ENCODE data around the gene GPR153. TPM values are rescaled to one million over a fixed set of nuclear protein-coding genes. Genes with fewer than 3 reads are reported as not detected.
A peak's percentile ranks its signal among the peaks of the same experiment; 100 is the strongest.

The GPR153 gene
- total and polyA plus RNA-seq, 4 donors, result 0.37 to 5.9 (median 2.7) TPM

DNA sequence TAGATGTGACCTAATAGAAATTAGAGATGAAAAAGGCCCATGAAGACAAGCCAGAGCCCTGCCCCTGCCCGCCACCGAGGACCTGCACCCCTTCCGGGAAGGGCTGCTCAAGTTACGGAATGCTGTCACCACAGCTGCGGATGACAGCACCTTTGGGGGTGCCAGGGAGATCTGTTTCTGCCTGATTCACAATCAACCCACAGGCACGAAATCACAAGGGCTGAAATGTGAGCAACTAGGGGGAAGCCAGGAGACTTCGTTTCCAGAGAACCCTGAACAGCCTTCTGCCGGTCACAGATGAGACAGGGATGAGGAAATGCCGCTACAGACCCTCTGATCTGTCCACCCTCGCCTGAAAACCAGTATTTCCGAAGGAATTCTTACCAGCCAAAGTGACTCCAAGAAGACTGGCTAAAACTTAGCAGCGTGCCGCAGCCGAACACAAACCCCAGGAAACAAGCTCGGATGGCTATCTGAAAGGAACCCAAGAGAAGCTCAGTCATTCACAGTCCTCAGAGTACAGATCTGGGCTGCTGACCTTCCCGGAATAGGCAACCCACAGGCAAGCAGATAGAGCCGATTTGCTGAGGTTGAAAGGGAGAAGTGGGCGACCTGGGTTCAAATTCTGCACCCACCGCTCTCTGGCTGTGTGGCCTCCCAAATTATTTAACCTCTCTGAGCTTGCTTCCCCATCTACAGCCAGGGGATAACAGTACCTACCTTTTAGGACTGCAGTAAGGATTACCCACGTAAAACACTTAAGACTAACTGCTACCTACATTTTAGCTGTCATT lies 26.2 kb downstream of the GPR153 start:
- 63% methylated on average over 20 of the region's 20 CpGs for WGBS
- H3K9me3 ChIP-seq (ENCODE audit: control insufficient read depth in 4 of 4, low read length in 3 of 4), result no peaks in the 10 kb centered on the region
- H3K36me3 ChIP-seq (ENCODE audit: control insufficient read depth in 4 of 4, insufficient read depth in 3 of 4, low read depth in 1 of 4, low read length in 3 of 4), result peaks cover 7 to 26% (median 21%) of the 10 kb centered on the region in 4 donors
- TF ChIP-seq, protein P1, sequence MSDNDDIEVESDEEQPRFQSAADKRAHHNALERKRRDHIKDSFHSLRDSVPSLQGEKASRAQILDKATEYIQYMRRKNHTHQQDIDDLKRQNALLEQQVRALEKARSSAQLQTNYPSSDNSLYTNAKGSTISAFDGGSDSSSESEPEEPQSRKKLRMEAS (IDR thresholded peaks at IDR 0.05), result no peak
- TF ChIP-seq EGR1 (IDR thresholded peaks at IDR 0.05; ENCODE audit: low read depth in 2 of 2) (no peak), SP1 (IDR thresholded peaks at IDR 0.05) (no peak), HNF4G (IDR thresholded peaks at IDR 0.05) (no peak), RAD21 (IDR thresholded peaks at IDR 0.05) (no peak)
- H3K27me3 ChIP-seq (ENCODE audit: control insufficient read depth in 4 of 4, insufficient read depth in 4 of 4, low read length in 3 of 4), result no peaks in the 10 kb centered on the region
- H3K4me1 ChIP-seq (ENCODE audit: control insufficient read depth in 4 of 4, insufficient read depth in 4 of 4, low read length in 3 of 4), result peaks cover 0 to 15% (median 8%) of the 10 kb centered on the region in 4 donors
- DNase-seq (ENCODE audit: low spot score), result no peak
- peak overlapping the region; percentile 70 to 97 (median 71) for H3K4me3 ChIP-seq (ENCODE audit: low read depth in 1 of 3, low read length in 3 of 3)
- no peak overlapping the region for H3K27ac ChIP-seq (ENCODE audit: low read depth in 1 of 2, low read length in 2 of 2)
- H3K9ac ChIP-seq (ENCODE audit: low read depth in 1 of 2, low read length in 2 of 2), result peak overlapping the region; percentile 2 to 64

DNA sequence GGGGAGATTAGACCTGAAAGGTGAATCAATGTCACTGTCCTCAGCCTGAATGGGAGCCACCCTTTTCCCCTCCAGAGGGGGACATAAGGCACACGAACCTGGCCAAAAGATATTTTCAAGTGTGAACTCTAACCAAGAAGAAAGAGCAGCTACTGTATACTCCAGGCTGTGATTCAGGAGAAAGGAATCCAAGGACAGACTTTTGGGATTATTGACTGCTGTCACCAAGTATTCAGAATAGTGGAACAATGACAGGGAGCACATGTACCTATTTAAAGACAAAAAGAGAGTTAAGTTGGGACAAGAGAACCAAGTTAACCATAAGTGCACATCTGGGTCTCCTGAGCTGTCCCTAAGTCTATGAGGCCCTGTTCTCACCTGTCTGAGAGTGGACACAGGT lies 27.5 kb downstream of the GPR153 start:
- Histone ChIP-seq H3K27ac (ENCODE audit: low read depth in 1 of 2, low read length in 2 of 2) (no peak overlapping the region), H3K36me3 (ENCODE audit: control insufficient read depth in 4 of 4, insufficient read depth in 3 of 4, low read depth in 1 of 4, low read length in 3 of 4) (peaks cover 7 to 33% (median 22%) of the 10 kb centered on the region in 4 donors)

DNA sequence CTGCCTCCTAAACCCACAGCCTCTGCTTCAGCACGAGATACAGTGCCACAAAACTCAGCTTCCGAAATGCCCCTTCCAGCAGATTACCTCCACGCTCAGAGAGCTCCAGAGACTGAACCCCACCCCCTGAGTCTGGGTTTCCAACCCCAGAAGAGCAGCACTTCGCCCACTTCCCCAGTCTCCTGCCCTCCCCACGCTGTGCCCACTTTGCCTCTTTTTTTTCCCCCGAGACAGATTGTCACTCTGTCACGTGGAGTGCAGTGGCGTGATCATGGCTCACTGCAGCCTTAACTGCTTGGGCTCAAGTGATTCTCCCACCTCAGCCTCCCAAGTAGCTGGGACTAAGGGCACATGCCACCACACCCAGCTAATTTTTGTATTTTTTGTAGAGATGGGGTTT lies 35.2 kb downstream of the GPR153 start:
- H3K4me3 ChIP-seq (ENCODE audit: low read depth in 1 of 3, low read length in 3 of 3), result no peak overlapping the region
- WGBS, result 97% methylated on average over 8 of the region's 8 CpGs

More for the DNA sequence above, 27.5 kb downstream of the GPR153 start:
- no peaks in the 10 kb centered on the region for H3K27me3 ChIP-seq (ENCODE audit: control insufficient read depth in 4 of 4, insufficient read depth in 4 of 4, low read length in 3 of 4)
- DNase-seq (ENCODE audit: low spot score), result no peak
- no peak overlapping the region for H3K4me3 ChIP-seq (ENCODE audit: low read depth in 1 of 3, low read length in 3 of 3)
- peaks cover 0 to 15% (median 8%) of the 10 kb centered on the region in 4 donors for H3K4me1 ChIP-seq (ENCODE audit: control insufficient read depth in 4 of 4, insufficient read depth in 4 of 4, low read length in 3 of 4)
- WGBS, result 79% methylated on average over 1 of the region's 1 CpG
- no peaks in the 10 kb centered on the region for H3K9me3 ChIP-seq (ENCODE audit: control insufficient read depth in 4 of 4, low read length in 3 of 4)
- TF ChIP-seq EGR1 (IDR thresholded peaks at IDR 0.05; ENCODE audit: low read depth in 2 of 2), result no peak
- no peak for TF ChIP-seq FOXA2 (IDR thresholded peaks at IDR 0.05)
- no peak overlapping the region for H3K9ac ChIP-seq (ENCODE audit: low read depth in 1 of 2, low read length in 2 of 2)

More for the DNA sequence above, 35.2 kb downstream of the GPR153 start:
- TF ChIP-seq HNF4G (IDR thresholded peaks at IDR 0.05) (no peak), RXRA (IDR thresholded peaks at IDR 0.05) (no peak)
- TF ChIP-seq, protein P2, sequence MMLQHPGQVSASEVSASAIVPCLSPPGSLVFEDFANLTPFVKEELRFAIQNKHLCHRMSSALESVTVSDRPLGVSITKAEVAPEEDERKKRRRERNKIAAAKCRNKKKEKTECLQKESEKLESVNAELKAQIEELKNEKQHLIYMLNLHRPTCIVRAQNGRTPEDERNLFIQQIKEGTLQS (IDR thresholded peaks at IDR 0.05), result no peak
- TF ChIP-seq, protein P3, sequence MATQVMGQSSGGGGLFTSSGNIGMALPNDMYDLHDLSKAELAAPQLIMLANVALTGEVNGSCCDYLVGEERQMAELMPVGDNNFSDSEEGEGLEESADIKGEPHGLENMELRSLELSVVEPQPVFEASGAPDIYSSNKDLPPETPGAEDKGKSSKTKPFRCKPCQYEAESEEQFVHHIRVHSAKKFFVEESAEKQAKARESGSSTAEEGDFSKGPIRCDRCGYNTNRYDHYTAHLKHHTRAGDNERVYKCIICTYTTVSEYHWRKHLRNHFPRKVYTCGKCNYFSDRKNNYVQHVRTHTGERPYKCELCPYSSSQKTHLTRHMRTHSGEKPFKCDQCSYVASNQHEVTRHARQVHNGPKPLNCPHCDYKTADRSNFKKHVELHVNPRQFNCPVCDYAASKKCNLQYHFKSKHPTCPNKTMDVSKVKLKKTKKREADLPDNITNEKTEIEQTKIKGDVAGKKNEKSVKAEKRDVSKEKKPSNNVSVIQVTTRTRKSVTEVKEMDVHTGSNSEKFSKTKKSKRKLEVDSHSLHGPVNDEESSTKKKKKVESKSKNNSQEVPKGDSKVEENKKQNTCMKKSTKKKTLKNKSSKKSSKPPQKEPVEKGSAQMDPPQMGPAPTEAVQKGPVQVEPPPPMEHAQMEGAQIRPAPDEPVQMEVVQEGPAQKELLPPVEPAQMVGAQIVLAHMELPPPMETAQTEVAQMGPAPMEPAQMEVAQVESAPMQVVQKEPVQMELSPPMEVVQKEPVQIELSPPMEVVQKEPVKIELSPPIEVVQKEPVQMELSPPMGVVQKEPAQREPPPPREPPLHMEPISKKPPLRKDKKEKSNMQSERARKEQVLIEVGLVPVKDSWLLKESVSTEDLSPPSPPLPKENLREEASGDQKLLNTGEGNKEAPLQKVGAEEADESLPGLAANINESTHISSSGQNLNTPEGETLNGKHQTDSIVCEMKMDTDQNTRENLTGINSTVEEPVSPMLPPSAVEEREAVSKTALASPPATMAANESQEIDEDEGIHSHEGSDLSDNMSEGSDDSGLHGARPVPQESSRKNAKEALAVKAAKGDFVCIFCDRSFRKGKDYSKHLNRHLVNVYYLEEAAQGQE (IDR thresholded peaks at IDR 0.05), result no peak
- TF ChIP-seq, protein P1 (IDR thresholded peaks at IDR 0.05), result no peak
- Histone ChIP-seq H3K27me3 (ENCODE audit: control insufficient read depth in 4 of 4, insufficient read depth in 4 of 4, low read length in 3 of 4) (no peaks in the 10 kb centered on the region), H3K27ac (ENCODE audit: low read depth in 1 of 2, low read length in 2 of 2) (no peak overlapping the region), H3K36me3 (ENCODE audit: control insufficient read depth in 4 of 4, insufficient read depth in 3 of 4, low read depth in 1 of 4, low read length in 3 of 4) (peaks cover 9 to 57% (median 33%) of the 10 kb centered on the region in 4 donors), H3K9me3 (ENCODE audit: control insufficient read depth in 4 of 4, low read length in 3 of 4) (no peaks in the 10 kb centered on the region), H3K4me1 (ENCODE audit: control insufficient read depth in 4 of 4, insufficient read depth in 4 of 4, low read length in 3 of 4) (no peaks in the 10 kb centered on the region), H3K9ac (ENCODE audit: low read depth in 1 of 2, low read length in 2 of 2) (no peak overlapping the region)
- DNase-seq (ENCODE audit: low spot score), result no peak

All from liver (tissue), 9 donors.